HG03342 (cell line): ENCODE results near the gene IL17D.
A peak's percentile ranks its signal among the peaks of the same experiment; 100 is the strongest.
"Not testable (repeated sequence)": the region's sequence is repeated elsewhere in the genome, so short reads cannot be mapped to it uniquely, and the experiment has no call there.

ENCODE experiments used
- ATAC-seq: cut with Tn5 transposase; IDR thresholded peaks from one replicate; pipeline ENCODE4 v1.9.1; 2021; ENCODE audit warnings: mild to moderate bottlenecking, moderate library complexity; ENCODE audit not compliant: unreplicated experiment

Gene IL17D

GRCh38 chr13:20702915-20703779 is at the start of gene IL17D:
TSS of gene IL17D (plus strand) at chr13:20703699. CDS start at chr13:20704002, 303 bp downstream.
- peak; percentile 27 for ATAC-seq

GRCh38 chr13:20654156-20654555 is 49.3 kb upstream of the IL17D start:
- ATAC-seq: no peak

- ATAC-seq: no peak
These were observed 45.0 kb upstream of the IL17D start for GRCh38 chr13:20658451-20659040.

GRCh38 chr13:20664351-20664750 is 39.1 kb upstream of the IL17D start:
- no peak for ATAC-seq

GRCh38 chr13:20666948-20667347 is 36.6 kb upstream of the IL17D start:
- no peak for ATAC-seq

- no peak for ATAC-seq
These were observed 35.6 kb upstream of the IL17D start for GRCh38 chr13:20667857-20668437.

GRCh38 chr13:20669162-20669561 is 34.3 kb upstream of the IL17D start:
- no peak for ATAC-seq

- no peak for ATAC-seq
These were observed 31.7 kb upstream of the IL17D start for GRCh38 chr13:20671789-20672188.

GRCh38 chr13:20672772-20673171 is 30.7 kb upstream of the IL17D start:
- no peak for ATAC-seq

- no peak for ATAC-seq
These were observed 29.8 kb upstream of the IL17D start for GRCh38 chr13:20673715-20674114.

GRCh38 chr13:20676213-20676612 is 27.3 kb upstream of the IL17D start:
- no peak for ATAC-seq

- not testable (repeated sequence) for ATAC-seq
These were observed 24.9 kb upstream of the IL17D start for GRCh38 chr13:20678606-20679005.

GRCh38 chr13:20679879-20680278 is 23.6 kb upstream of the IL17D start:
- no peak for ATAC-seq

- ATAC-seq: no peak
These were observed 23.0 kb upstream of the IL17D start for GRCh38 chr13:20680416-20681080.

GRCh38 chr13:20681481-20681880 is 22.0 kb upstream of the IL17D start:
- ATAC-seq: not testable (repeated sequence)

GRCh38 chr13:20682061-20682460 is 21.4 kb upstream of the IL17D start:
- ATAC-seq: no peak

- no peak for ATAC-seq
These were observed 19.5 kb upstream of the IL17D start for GRCh38 chr13:20684041-20684440.

GRCh38 chr13:20684546-20684945 is 19.0 kb upstream of the IL17D start:
- ATAC-seq: no peak

- no peak for ATAC-seq
These were observed 18.4 kb upstream of the IL17D start for GRCh38 chr13:20685092-20685491.

- ATAC-seq: no peak
These were observed 17.3 kb upstream of the IL17D start for GRCh38 chr13:20686167-20686566.

- no peak for ATAC-seq
These were observed 16.5 kb upstream of the IL17D start for GRCh38 chr13:20686863-20687579.
